ENCODE measurements around the gene ROGDI.

Gene ROGDI

GRCh38 chr16:4839942-4840341 is 37.5 kb upstream of the ROGDI start:
- no peaks in the 10 kb centered on the region for H3K9me3 ChIP-seq (ENCODE audit: insufficient read depth, low read length)
- no peak overlapping the region for H3K4me2 ChIP-seq (ENCODE audit: low read length)
- peaks cover 65% of the 10 kb centered on the region for H3K36me3 ChIP-seq (replicated peaks; ENCODE audit: low read depth, low read length)
- H3K4me3 ChIP-seq (ENCODE audit: low read length) = no peak overlapping the region
- TF ChIP-seq EZH2phosphoT487 (IDR thresholded peaks at IDR 0.05; ENCODE audit: low read depth) = no peak
- TF ChIP-seq CTCF (IDR thresholded peaks at IDR 0.05; ENCODE audit: low read depth, low read length) = no peak
- H3K27me3 ChIP-seq (ENCODE audit: low read depth, low read length) = no peaks in the 10 kb centered on the region
- no peak overlapping the region for H3K27ac ChIP-seq (ENCODE audit: low read length)
- no peaks in the 10 kb centered on the region for H3K4me1 ChIP-seq (ENCODE audit: low read length)
- no peak overlapping the region for H2AFZ ChIP-seq (ENCODE audit: low read depth, low read length)
- no peak overlapping the region for H3K9ac ChIP-seq (ENCODE audit: low read length)
- H4K20me1 ChIP-seq (ENCODE audit: insufficient read depth, low read length) = peaks cover 4% of the 10 kb centered on the region; the same call in 1 of the 2 replicates
- peaks cover 40% of the 10 kb centered on the region for H3K79me2 ChIP-seq (ENCODE audit: low read length)

- Histone ChIP-seq H3K79me2 (ENCODE audit: low read length) (peaks cover 36% of the 10 kb centered on the region), H3K4me3 (ENCODE audit: low read length) (no peak overlapping the region), H2AFZ (ENCODE audit: low read depth, low read length) (no peak overlapping the region), H3K36me3 (replicated peaks; ENCODE audit: low read depth, low read length) (peaks cover 64% of the 10 kb centered on the region), H3K4me2 (ENCODE audit: low read length) (no peak overlapping the region), H3K9me3 (ENCODE audit: insufficient read depth, low read length) (no peaks in the 10 kb centered on the region), H4K20me1 (ENCODE audit: insufficient read depth, low read length) (peaks cover 8% of the 10 kb centered on the region; the same call in 1 of the 2 replicates), H3K27ac (ENCODE audit: low read length) (no peak overlapping the region), H3K27me3 (ENCODE audit: low read depth, low read length) (no peaks in the 10 kb centered on the region), H3K4me1 (ENCODE audit: low read length) (no peaks in the 10 kb centered on the region), H3K9ac (ENCODE audit: low read length) (no peak overlapping the region)
- TF ChIP-seq EZH2phosphoT487 (IDR thresholded peaks at IDR 0.05; ENCODE audit: low read depth) (no peak), CTCF (IDR thresholded peaks at IDR 0.05; ENCODE audit: low read depth, low read length) (no peak)
Observed at GRCh38 chr16:4837733-4838501, 35.5 kb upstream of the ROGDI start.

GRCh38 chr16:4836727-4837126 is 34.3 kb upstream of the ROGDI start:
- no peak overlapping the region for H2AFZ ChIP-seq (ENCODE audit: low read depth, low read length)
- H3K4me1 ChIP-seq (ENCODE audit: low read length) = no peaks in the 10 kb centered on the region
- H3K79me2 ChIP-seq (ENCODE audit: low read length) = peaks cover 35% of the 10 kb centered on the region
- peaks cover 8% of the 10 kb centered on the region; the same call in 1 of the 2 replicates for H4K20me1 ChIP-seq (ENCODE audit: insufficient read depth, low read length)
- no peak for TF ChIP-seq CTCF (IDR thresholded peaks at IDR 0.05; ENCODE audit: low read depth, low read length)
- no peak for TF ChIP-seq EZH2phosphoT487 (IDR thresholded peaks at IDR 0.05; ENCODE audit: low read depth)
- H3K9ac ChIP-seq (ENCODE audit: low read length) = no peak overlapping the region
- no peak overlapping the region for H3K27ac ChIP-seq (ENCODE audit: low read length)
- no peak overlapping the region for H3K4me3 ChIP-seq (ENCODE audit: low read length)
- no peaks in the 10 kb centered on the region for H3K9me3 ChIP-seq (ENCODE audit: insufficient read depth, low read length)
- H3K4me2 ChIP-seq (ENCODE audit: low read length) = no peak overlapping the region
- H3K36me3 ChIP-seq (replicated peaks; ENCODE audit: low read depth, low read length) = peaks cover 72% of the 10 kb centered on the region
- no peaks in the 10 kb centered on the region for H3K27me3 ChIP-seq (ENCODE audit: low read depth, low read length)

- Histone ChIP-seq H3K79me2 (ENCODE audit: low read length) (peaks cover 29% of the 10 kb centered on the region), H2AFZ (ENCODE audit: low read depth, low read length) (no peak overlapping the region), H3K36me3 (replicated peaks; ENCODE audit: low read depth, low read length) (peaks cover 68% of the 10 kb centered on the region), H3K9ac (ENCODE audit: low read length) (no peak overlapping the region), H3K9me3 (ENCODE audit: insufficient read depth, low read length) (no peaks in the 10 kb centered on the region), H3K4me2 (ENCODE audit: low read length) (no peak overlapping the region), H3K4me1 (ENCODE audit: low read length) (no peaks in the 10 kb centered on the region), H3K27me3 (ENCODE audit: low read depth, low read length) (no peaks in the 10 kb centered on the region), H3K4me3 (ENCODE audit: low read length) (no peak overlapping the region), H4K20me1 (ENCODE audit: insufficient read depth, low read length) (peaks cover 6% of the 10 kb centered on the region; the same call in 1 of the 2 replicates), H3K27ac (ENCODE audit: low read length) (no peak overlapping the region)
- no peak for TF ChIP-seq CTCF (IDR thresholded peaks at IDR 0.05; ENCODE audit: low read depth, low read length)
- no peak for TF ChIP-seq EZH2phosphoT487 (IDR thresholded peaks at IDR 0.05; ENCODE audit: low read depth)
Observed at GRCh38 chr16:4833584-4833983, 31.2 kb upstream of the ROGDI start.
